GM12892 (cell line): Measurements from ENCODE around the gene CYP27A1.

Experiments used
- POLR2A ChIP-seq: IDR thresholded peaks from 2 replicates; pipeline ENCODE4 v1.6.1; 2011; ENCODE audit warnings: low read depth, low read length, control low read depth
- POLR2AphosphoS5 ChIP-seq: IDR thresholded peaks from 2 replicates; pipeline ENCODE4 v1.6.1; 2011; ENCODE audit warnings: low read depth, low read length, control low read depth

GRCh38 chr2:218863021-218863520 is 81.1 kb downstream of the CYP27A1 start:
- TF ChIP-seq POLR2AphosphoS5 (no peak), POLR2A (no peak)
